GM11168 (cell line): ENCODE data around the gene CHST7.
"Not testable (repeated sequence)": the region's sequence is repeated elsewhere in the genome, so short reads cannot be mapped to it uniquely, and the experiment has no call there.

Experiments
- in situ Hi-C: fragments of 300-500 bp; cut with MboI; formaldehyde crosslinking; loops from one replicate; pipeline ENCODE4 v1.12.0; 2022; ENCODE audit warnings: low sequenced_read_pairs; ENCODE audit not compliant: unreplicated experiment

The CHST7 gene

GRCh38 chrX:46573331-46573891, at the start of gene CHST7:
TSS of gene CHST7 (plus strand) at chrX:46573765. CDS start at chrX:46573932, 167 bp downstream.
- in situ Hi-C loops: no loop called here

- in situ Hi-C loops: not testable (repeated sequence)
These were observed 44.9 kb upstream of the CHST7 start for GRCh38 chrX:46528640-46529039.

- in situ Hi-C loops: not testable (repeated sequence)
These were observed 43.7 kb upstream of the CHST7 start for GRCh38 chrX:46529740-46530403.

GRCh38 chrX:46530404-46530908, 43.1 kb upstream of the CHST7 start:
- in situ Hi-C loops: not testable (repeated sequence)

GRCh38 chrX:46531442-46531841, 42.1 kb upstream of the CHST7 start:
- in situ Hi-C loops: no loop called here

GRCh38 chrX:46543441-46543840, 30.1 kb upstream of the CHST7 start:
- in situ Hi-C loops: no loop called here

GRCh38 chrX:46544527-46544926, 29.0 kb upstream of the CHST7 start:
- in situ Hi-C loops: not testable (repeated sequence)

- in situ Hi-C loops: no loop called here
These were observed 28.2 kb upstream of the CHST7 start, which contains the start of gene ZNF674 for GRCh38 chrX:46545111-46546005. TSS of gene ZNF674 (minus strand) at chrX:46545421. CDS start at chrX:46542087, 3,334 bp downstream.

GRCh38 chrX:46547857-46548256, 25.7 kb upstream of the CHST7 start:
- in situ Hi-C loops: no loop called here

- in situ Hi-C loops: no loop called here
These were observed 23.7 kb upstream of the CHST7 start for GRCh38 chrX:46549914-46550313.

GRCh38 chrX:46551494-46552128, 22.0 kb upstream of the CHST7 start:
- in situ Hi-C loops: no loop called here

GRCh38 chrX:46553935-46554334, 19.6 kb upstream of the CHST7 start:
- in situ Hi-C loops: no loop called here

- in situ Hi-C loops: no loop called here
These were observed 18.6 kb upstream of the CHST7 start for GRCh38 chrX:46554942-46555341.

GRCh38 chrX:46559062-46559461, 14.5 kb upstream of the CHST7 start:
- in situ Hi-C loops: no loop called here

GRCh38 chrX:46561824-46562657, 11.5 kb upstream of the CHST7 start:
- in situ Hi-C loops: no loop called here

GRCh38 chrX:46567388-46567787, 6.2 kb upstream of the CHST7 start:
- in situ Hi-C loops: no loop called here

GRCh38 chrX:46569621-46570020, 3.9 kb upstream of the CHST7 start:
- in situ Hi-C loops: no loop called here

GRCh38 chrX:46571423-46572339, 1.9 kb upstream of the CHST7 start:
- in situ Hi-C loops: no loop called here
